K562 (cell line): ENCODE data around the gene COLEC12. TPM values are rescaled to one million over a fixed set of nuclear protein-coding genes. Genes with fewer than 3 reads are reported as not detected.

ENCODE experiments used
- BRCA1 ChIP-seq, 2 experiments: fragments of 450-650 bp in 1 of 2; sonication (generic) in 1 of 2; formaldehyde crosslinking in 1 of 2; IDR thresholded peaks; 2 replicates each; pipeline versions ENCODE4 v1.5.0 to v1.6.1; 2017 to 2020; ENCODE audit warnings: mild to moderate bottlenecking in 1 of 2, missing genetic modification reagents in 1 of 2
- CHD1 ChIP-seq: fragments of 200-600 bp; sonication (generic); IDR thresholded peaks from one replicate; pipeline ENCODE4 v1.6.1; 2012; ENCODE audit warnings: mild to moderate bottlenecking, moderate library complexity, low read length, inconsistent platforms
- CHD7 ChIP-seq: fragments of 200-600 bp; sonication (generic); IDR thresholded peaks from one replicate; pipeline ENCODE4 v1.6.1; 2012; ENCODE audit warnings: mild to moderate bottlenecking, low read depth, low read length, inconsistent platforms
- GABPB1 ChIP-seq: sonication (generic); formaldehyde crosslinking; IDR thresholded peaks from 2 replicates; pipeline ENCODE4 v1.8.0; 2022; ENCODE audit warnings: mild to moderate bottlenecking, missing genetic modification reagents
- GABPB2 ChIP-seq: fragments of 250-450 bp; sonication (Bioruptor Pico); conservative IDR thresholded peaks from 2 replicates; pipeline ENCODE4 v1.5.1; 2021; ENCODE audit warnings: mild to moderate bottlenecking
- MCM3 ChIP-seq: fragments of 450-650 bp; IDR thresholded peaks from 2 replicates; pipeline ENCODE4 v1.6.1; 2016
- MCM5 ChIP-seq: fragments of 450-650 bp; IDR thresholded peaks from 2 replicates; pipeline ENCODE4 v1.6.1; 2016; ENCODE audit warnings: low read depth
- SREBF2 ChIP-seq: sonication (generic); formaldehyde crosslinking; IDR thresholded peaks from 2 replicates; pipeline ENCODE4 v1.4.0; 2020; ENCODE audit warnings: mild to moderate bottlenecking, missing genetic modification reagents
- THAP7 ChIP-seq: fragments of 250-450 bp; sonication (Bioruptor Pico); IDR thresholded peaks from 2 replicates; pipeline ENCODE4 v1.5.0; 2021
- ZNF3 ChIP-seq: fragments of 250-450 bp; sonication (Bioruptor Pico); IDR thresholded peaks from 2 replicates; pipeline ENCODE4 v1.5.0; 2021; ENCODE audit warnings: mild to moderate bottlenecking, moderate library complexity
- ZNF699 ChIP-seq: fragments of 250-450 bp; sonication (Bioruptor Pico); IDR thresholded peaks from 2 replicates; pipeline ENCODE4 v1.8.0; 2021; ENCODE audit warnings: mild to moderate bottlenecking, moderate library complexity; ENCODE audit not compliant: insufficient replicate concordance
- polyA plus RNA-seq, 8 experiments: library from polyadenylated mRNA; depleted of rRNA in 4 of 8; stranded (reverse) in 5 of 8; unstranded in 3 of 8; fragments of >200 nt; fragmentation: Nextera tagmentation in 2 of 8; fragmentation: Illumina TruSeq in 1 of 8; extraction: Ambion mirVana in 2 of 8; extraction: Trizol in 1 of 8; gene quantifications; 2 replicates each; pipeline versions ENCODE4 v1.2.1 to v1.2.3, GENCODE V29; 2011 to 2014; ENCODE audit warnings: inconsistent platforms in 1 of 8, missing spikeins in 1 of 8
- total RNA-seq, 7 experiments: library from RNA; depleted of rRNA in 6 of 7; stranded (reverse); fragments of >200 nt in 6 of 7; fragmentation: Illumina TruSeq in 2 of 7; extraction: Trizol in 2 of 7; gene quantifications; 2 replicates each; pipeline versions ENCODE4 v1.2.1 to v1.2.3, GENCODE V29; 2011 to 2021; ENCODE audit warnings: low replicate concordance in 1 of 7

COLEC12 gene
- total and polyA plus RNA-seq, 9 of the 15 experiments (the other 6 are each of a cell fraction or from before 2014, with no cell fraction given), result 0.04 TPM; not detected in 8

GRCh38 chr18:404061-404636 lies 96.4 kb downstream of the COLEC12 start (continued):
- no peak for TF ChIP-seq CHD7
- no peak for TF ChIP-seq GABPB2 (CRISPR knock-in tag)
- no peak for TF ChIP-seq MCM5
- no peak for TF ChIP-seq BRCA1 (IDR thresholded peaks at IDR 0.05)
- TF ChIP-seq BRCA1 (CRISPR knock-in tag; IDR thresholded peaks at IDR 0.05), result no peak
- no peak for TF ChIP-seq THAP7 (CRISPR knock-in tag)
- no peak for TF ChIP-seq MCM3
- no peak for TF ChIP-seq CHD1
- TF ChIP-seq ZNF3 (CRISPR knock-in tag), result no peak
- TF ChIP-seq ZNF699 (CRISPR knock-in tag), result no peak
- TF ChIP-seq GABPB1 (CRISPR knock-in tag), result no peak
- TF ChIP-seq SREBF2, result no peak
